Activated CD4-positive, alpha-beta T cell treated with anti-CD3 and anti-CD28 coated beads, Interleukin-2, Interleukin-6, amounts not matched to agents 100 ng/mL and 50 ng/mL, durations not matched to agents 16 hours and 8 hours (primary cell): ENCODE data around the gene SGF29.
"Not testable (repeated sequence)": the region's sequence is repeated elsewhere in the genome, so short reads cannot be mapped to it uniquely, and the experiment has no call there.

Experiments used
- DNase-seq: peaks from one replicate; pipeline ENCODE4 v3.0.0-alpha.2; 2020

Gene SGF29

GRCh38 chr16:28534542-28535373 is 19.0 kb upstream of the SGF29 start:
- no peak for DNase-seq

- DNase-seq = no peak
Observed at GRCh38 chr16:28537076-28537475, 16.6 kb upstream of the SGF29 start.

- DNase-seq = no peak
Observed at GRCh38 chr16:28537964-28538732, 15.6 kb upstream of the SGF29 start.

- DNase-seq = no peak
Observed at GRCh38 chr16:28538733-28539596, 14.8 kb upstream of the SGF29 start, which contains the start of gene NUPR1. TSS of gene NUPR1 (minus strand) at chr16:28538974. CDS start at chr16:28538907, 67 bp downstream.

GRCh38 chr16:28540346-28540745 is 13.4 kb upstream of the SGF29 start:
- no peak for DNase-seq

- no peak for DNase-seq
Observed at GRCh38 chr16:28542646-28543045, 11.1 kb upstream of the SGF29 start.

GRCh38 chr16:28543072-28543471 is 10.6 kb upstream of the SGF29 start:
- DNase-seq = no peak

- no peak for DNase-seq
Observed at GRCh38 chr16:28544998-28545397, 8.7 kb upstream of the SGF29 start.

GRCh38 chr16:28545964-28546363 is 7.8 kb upstream of the SGF29 start:
- DNase-seq = not testable (repeated sequence)

- DNase-seq = no peak
Observed at GRCh38 chr16:28546626-28547025, 7.1 kb upstream of the SGF29 start.

GRCh38 chr16:28548306-28548802 is 5.4 kb upstream of the SGF29 start:
- no peak for DNase-seq

- DNase-seq = peak; percentile 22
Observed at GRCh38 chr16:28549301-28549899, 4.3 kb upstream of the SGF29 start.

- DNase-seq = peak; percentile 3
Observed at GRCh38 chr16:28554634-28555423, 1.1 kb downstream of the SGF29 start.

- DNase-seq = peak; percentile 46
Observed at GRCh38 chr16:28555561-28555960, 1.8 kb downstream of the SGF29 start.

GRCh38 chr16:28556914-28557320 is 3.2 kb downstream of the SGF29 start:
- no peak for DNase-seq

- no peak for DNase-seq
Observed at GRCh38 chr16:28558456-28558855, 4.7 kb downstream of the SGF29 start.

GRCh38 chr16:28561557-28562187 is 8.0 kb downstream of the SGF29 start:
- DNase-seq = no peak

- DNase-seq = no peak
Observed at GRCh38 chr16:28562199-28562598, 8.5 kb downstream of the SGF29 start.

- no peak for DNase-seq
Observed at GRCh38 chr16:28563218-28563617, 9.5 kb downstream of the SGF29 start.

- DNase-seq = not testable (repeated sequence)
Observed at GRCh38 chr16:28566233-28566925, 12.7 kb downstream of the SGF29 start.
